Measurements from ENCODE around the gene BBLN.

The BBLN gene

DNA sequence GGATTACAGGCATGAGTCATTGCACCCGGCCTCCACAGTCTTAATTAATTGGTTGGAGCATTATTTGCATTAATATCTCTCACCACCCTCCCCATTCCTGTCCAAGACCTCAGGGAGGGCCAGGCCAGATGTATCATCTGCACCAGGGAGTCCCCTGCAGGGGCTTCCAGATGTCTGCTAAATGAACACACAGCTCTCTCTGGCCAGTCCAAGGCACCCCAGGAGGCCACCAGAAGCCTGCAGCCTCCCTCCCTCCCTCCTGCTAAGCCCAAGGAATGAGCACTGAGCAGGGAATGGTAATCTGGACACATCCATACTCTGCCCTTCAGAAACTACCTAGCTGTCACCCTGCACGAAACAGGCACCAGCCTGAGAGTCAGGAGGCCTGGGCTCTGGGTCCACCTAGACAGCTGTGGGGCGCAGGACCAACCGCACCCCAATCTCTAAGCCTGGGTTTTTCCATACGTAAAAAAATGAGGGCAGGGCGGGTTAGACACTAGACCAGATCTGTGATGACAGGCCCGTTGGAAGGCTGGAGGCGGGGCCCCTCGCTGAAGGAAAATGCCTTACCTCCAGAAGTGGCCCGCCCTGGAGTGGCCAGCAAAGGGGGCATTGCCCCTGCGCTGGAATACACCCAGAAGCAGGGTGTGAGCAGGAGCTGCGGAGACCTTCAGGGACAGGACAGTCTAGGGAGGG, 23.0 kb downstream of the BBLN start:
- no peaks in the 10 kb centered on the region for H4K20me1 ChIP-seq (ENCODE audit: insufficient read depth, low read length)
- peaks cover 39% of the 10 kb centered on the region for H3K36me3 ChIP-seq (replicated peaks; ENCODE audit: low read depth, low read length)
- H3K27ac ChIP-seq (ENCODE audit: low read length): no peak overlapping the region
- no peak overlapping the region for H2AFZ ChIP-seq (ENCODE audit: low read depth, low read length)
- no peak overlapping the region for H3K4me2 ChIP-seq (ENCODE audit: low read length)
- TF ChIP-seq EZH2phosphoT487 (IDR thresholded peaks at IDR 0.05; ENCODE audit: low read depth): no peak
- no peak for TF ChIP-seq CTCF (IDR thresholded peaks at IDR 0.05; ENCODE audit: low read depth, low read length)
- no peak overlapping the region for H3K4me3 ChIP-seq (ENCODE audit: low read length)
- no peaks in the 10 kb centered on the region for H3K9me3 ChIP-seq (ENCODE audit: insufficient read depth, low read length)
- no peaks in the 10 kb centered on the region for H3K27me3 ChIP-seq (ENCODE audit: low read depth, low read length)
- H3K79me2 ChIP-seq (ENCODE audit: low read length): no peaks in the 10 kb centered on the region
- H3K4me1 ChIP-seq (ENCODE audit: low read length): no peaks in the 10 kb centered on the region
- H3K9ac ChIP-seq (ENCODE audit: low read length): no peak overlapping the region

DNA sequence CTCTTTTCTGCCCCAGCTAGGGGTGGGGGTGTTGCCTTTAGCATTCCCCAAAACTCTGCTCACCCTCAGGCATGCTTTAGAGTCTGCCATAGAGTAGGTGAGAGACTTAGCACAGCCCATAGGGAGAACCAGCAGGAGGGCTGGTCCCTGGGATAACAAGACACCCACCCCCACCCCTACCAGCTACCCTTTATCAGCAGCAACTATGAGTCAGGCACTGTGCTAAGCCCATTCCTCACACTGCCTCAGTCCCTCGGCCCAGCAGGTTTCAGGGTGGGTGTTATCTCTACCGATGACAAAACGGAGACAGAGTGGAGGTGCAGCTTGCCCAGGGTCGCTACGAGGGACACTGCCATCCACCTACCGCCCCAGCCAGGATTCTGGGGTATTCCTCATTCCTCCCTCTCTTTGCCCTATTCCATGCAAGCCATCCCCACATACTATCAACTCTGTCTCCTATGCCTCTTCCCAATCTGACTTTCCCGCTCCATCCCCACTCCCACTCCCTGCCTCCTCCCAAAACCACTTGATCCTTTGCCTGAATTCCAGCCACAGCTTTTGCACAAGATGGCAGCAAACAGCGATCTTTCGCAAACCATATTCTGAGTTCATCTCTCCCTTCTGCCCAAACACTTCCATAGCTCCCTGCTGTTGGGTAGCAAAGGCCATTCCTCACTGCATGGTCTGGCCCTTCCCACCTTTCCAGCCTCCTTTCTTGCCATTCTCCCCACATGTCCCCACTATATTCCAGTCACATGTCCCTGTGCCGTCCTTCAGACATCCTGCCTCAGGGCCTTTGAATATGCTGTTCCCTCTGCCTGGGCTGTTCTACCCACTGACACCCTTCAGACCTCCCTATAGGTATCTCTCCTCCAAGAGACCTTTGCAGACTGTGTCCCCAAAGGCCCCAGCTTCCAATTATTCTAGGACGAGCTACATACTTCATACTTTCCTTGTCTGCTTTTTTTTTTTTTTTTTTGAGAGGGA, 26.2 kb downstream of the BBLN start:
- Histone ChIP-seq H3K27ac (ENCODE audit: low read length) (no peak overlapping the region), H3K4me1 (ENCODE audit: low read length) (peaks cover 9% of the 10 kb centered on the region), H3K36me3 (replicated peaks; ENCODE audit: low read depth, low read length) (peaks cover 20% of the 10 kb centered on the region), H3K9me3 (ENCODE audit: insufficient read depth, low read length) (no peaks in the 10 kb centered on the region), H3K4me3 (ENCODE audit: low read length) (no peak overlapping the region), H3K79me2 (ENCODE audit: low read length) (peaks cover 14% of the 10 kb centered on the region), H3K27me3 (ENCODE audit: low read depth, low read length) (no peaks in the 10 kb centered on the region), H4K20me1 (ENCODE audit: insufficient read depth, low read length) (no peaks in the 10 kb centered on the region), H2AFZ (ENCODE audit: low read depth, low read length) (no peak overlapping the region), H3K4me2 (ENCODE audit: low read length) (no peak overlapping the region), H3K9ac (ENCODE audit: low read length) (no peak overlapping the region)
- TF ChIP-seq EZH2phosphoT487 (IDR thresholded peaks at IDR 0.05; ENCODE audit: low read depth): no peak
- no peak for TF ChIP-seq CTCF (IDR thresholded peaks at IDR 0.05; ENCODE audit: low read depth, low read length)

DNA sequence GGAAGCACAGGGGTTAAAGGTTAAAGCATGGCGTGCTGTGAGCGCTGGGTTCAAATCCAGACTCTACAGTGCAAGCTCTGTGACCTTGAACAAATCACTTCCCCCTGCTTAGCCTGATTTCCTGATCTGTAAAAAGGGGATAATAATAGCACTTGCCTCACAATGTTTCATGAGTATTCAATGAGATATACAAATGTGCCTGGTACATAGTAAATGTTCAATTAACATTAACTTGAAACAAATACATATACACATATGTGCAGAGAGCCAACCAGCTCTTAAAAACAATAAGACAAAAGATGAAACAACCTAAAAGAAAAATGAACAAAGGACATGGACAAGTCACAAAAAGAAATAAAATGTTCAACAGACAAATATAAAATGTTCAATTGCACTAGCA, 27.3 kb downstream of the BBLN start:
- Histone ChIP-seq H3K4me3 (ENCODE audit: low read length) (no peak overlapping the region), H3K4me2 (ENCODE audit: low read length) (no peak overlapping the region), H3K27ac (ENCODE audit: low read length) (no peak overlapping the region), H3K4me1 (ENCODE audit: low read length) (peaks cover 9% of the 10 kb centered on the region), H3K9ac (ENCODE audit: low read length) (no peak overlapping the region), H3K9me3 (ENCODE audit: insufficient read depth, low read length) (no peaks in the 10 kb centered on the region), H3K36me3 (replicated peaks; ENCODE audit: low read depth, low read length) (peaks cover 20% of the 10 kb centered on the region), H2AFZ (ENCODE audit: low read depth, low read length) (no peak overlapping the region), H3K27me3 (ENCODE audit: low read depth, low read length) (no peaks in the 10 kb centered on the region), H4K20me1 (ENCODE audit: insufficient read depth, low read length) (no peaks in the 10 kb centered on the region), H3K79me2 (ENCODE audit: low read length) (peaks cover 20% of the 10 kb centered on the region)
- TF ChIP-seq CTCF (IDR thresholded peaks at IDR 0.05; ENCODE audit: low read depth, low read length) (no peak), EZH2phosphoT487 (IDR thresholded peaks at IDR 0.05; ENCODE audit: low read depth) (no peak)

DNA sequence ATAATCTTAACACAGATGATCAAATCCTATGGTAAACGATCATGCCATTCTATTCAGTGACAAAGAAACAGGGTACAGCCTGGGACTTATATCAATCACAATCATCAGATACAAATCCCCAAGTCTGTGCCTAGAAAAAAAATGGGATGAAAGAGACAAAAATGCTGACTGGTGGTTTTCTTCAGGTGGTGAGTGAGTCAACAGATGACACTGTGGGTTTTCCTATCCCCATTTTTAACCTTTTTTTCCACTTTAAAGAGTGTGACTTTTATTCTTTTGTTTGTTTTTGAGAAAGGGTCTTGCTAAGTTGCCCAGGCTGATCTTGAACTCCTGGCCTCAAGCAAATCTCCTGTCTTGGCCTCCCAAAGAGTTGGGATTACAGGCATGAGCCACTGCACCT, 28.1 kb downstream of the BBLN start:
- no peaks in the 10 kb centered on the region for H3K27me3 ChIP-seq (ENCODE audit: low read depth, low read length)
- no peak overlapping the region for H3K4me2 ChIP-seq (ENCODE audit: low read length)
- H3K4me3 ChIP-seq (ENCODE audit: low read length): no peak overlapping the region
- no peaks in the 10 kb centered on the region for H3K9me3 ChIP-seq (ENCODE audit: insufficient read depth, low read length)
- H3K79me2 ChIP-seq (ENCODE audit: low read length): peaks cover 20% of the 10 kb centered on the region
- H3K9ac ChIP-seq (ENCODE audit: low read length): no peak overlapping the region
- H4K20me1 ChIP-seq (ENCODE audit: insufficient read depth, low read length): no peaks in the 10 kb centered on the region
- no peak overlapping the region for H3K27ac ChIP-seq (ENCODE audit: low read length)
- H3K36me3 ChIP-seq (replicated peaks; ENCODE audit: low read depth, low read length): peaks cover 15% of the 10 kb centered on the region
- peaks cover 9% of the 10 kb centered on the region for H3K4me1 ChIP-seq (ENCODE audit: low read length)
- no peak overlapping the region for H2AFZ ChIP-seq (ENCODE audit: low read depth, low read length)
- no peak for TF ChIP-seq EZH2phosphoT487 (IDR thresholded peaks at IDR 0.05; ENCODE audit: low read depth)
- TF ChIP-seq CTCF (IDR thresholded peaks at IDR 0.05; ENCODE audit: low read depth, low read length): no peak
